HG03135 (cell line): Measurements from ENCODE around the gene PTPRD.
A peak's percentile ranks its signal among the peaks of the same experiment; 100 is the strongest.
"Not testable (repeated sequence)": the region's sequence is repeated elsewhere in the genome, so short reads cannot be mapped to it uniquely, and the experiment has no call there.

Experiments used
- ATAC-seq: cut with Tn5 transposase; IDR thresholded peaks from one replicate; pipeline ENCODE4 v1.9.1; 2021; ENCODE audit warnings: mild to moderate bottlenecking, moderate library complexity; ENCODE audit not compliant: unreplicated experiment

Gene PTPRD

GRCh38 chr9:10488937-10489336, 123.9 kb downstream of the PTPRD start:
- ATAC-seq = no peak

GRCh38 chr9:10479172-10479571, 133.6 kb downstream of the PTPRD start:
- no peak for ATAC-seq

GRCh38 chr9:10449201-10449617, 163.6 kb downstream of the PTPRD start:
- not testable (repeated sequence) for ATAC-seq

DNA sequence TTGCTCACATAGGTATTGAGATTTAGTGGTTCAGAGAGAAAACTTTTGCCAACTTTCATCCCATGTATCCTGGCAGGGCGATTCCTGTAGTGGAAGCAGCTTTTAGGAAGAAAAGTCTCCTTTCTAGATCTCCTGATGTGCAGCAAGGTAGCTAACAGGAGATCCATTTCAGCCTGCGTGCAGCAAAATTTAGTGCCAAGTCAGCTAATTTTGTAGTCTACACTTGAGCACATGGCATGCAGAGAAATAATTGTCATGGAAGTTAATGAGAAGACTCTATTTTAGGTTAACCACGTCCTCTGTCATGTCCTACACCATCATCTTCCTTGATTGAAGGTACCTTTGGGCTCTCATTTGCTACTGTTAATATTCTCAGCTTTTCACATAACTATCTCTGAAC, 165.8 kb downstream of the PTPRD start:
- no peak for ATAC-seq

GRCh38 chr9:10443868-10444204, 169.0 kb downstream of the PTPRD start:
- ATAC-seq = no peak

- no peak for ATAC-seq
Measured at GRCh38 chr9:10443181-10443867, 169.5 kb downstream of the PTPRD start.

DNA sequence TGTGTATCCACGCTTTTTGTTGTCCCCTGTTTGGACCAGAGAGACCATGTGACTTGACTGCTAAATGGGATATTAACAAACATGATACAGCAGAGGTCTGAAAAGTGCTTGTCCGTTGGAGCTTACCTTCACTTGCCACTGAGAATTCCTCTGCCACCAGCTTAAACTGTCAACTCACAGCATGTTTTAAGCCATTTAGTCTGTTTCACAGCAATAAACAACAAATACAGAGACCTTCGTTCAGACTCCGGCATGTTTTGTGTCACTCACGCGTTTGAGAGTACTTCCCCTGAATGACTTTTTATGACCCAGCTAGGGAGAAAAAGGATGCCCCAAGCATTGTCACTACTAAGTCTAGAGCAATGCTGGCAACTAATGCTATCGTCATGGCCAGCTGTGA, 173.8 kb downstream of the PTPRD start:
- no peak for ATAC-seq

GRCh38 chr9:10436756-10437155, 176.0 kb downstream of the PTPRD start:
- no peak for ATAC-seq

- no peak for ATAC-seq
Measured at GRCh38 chr9:10434412-10434811, 178.4 kb downstream of the PTPRD start.

GRCh38 chr9:10411272-10411671, 201.5 kb downstream of the PTPRD start:
- ATAC-seq = no peak

DNA sequence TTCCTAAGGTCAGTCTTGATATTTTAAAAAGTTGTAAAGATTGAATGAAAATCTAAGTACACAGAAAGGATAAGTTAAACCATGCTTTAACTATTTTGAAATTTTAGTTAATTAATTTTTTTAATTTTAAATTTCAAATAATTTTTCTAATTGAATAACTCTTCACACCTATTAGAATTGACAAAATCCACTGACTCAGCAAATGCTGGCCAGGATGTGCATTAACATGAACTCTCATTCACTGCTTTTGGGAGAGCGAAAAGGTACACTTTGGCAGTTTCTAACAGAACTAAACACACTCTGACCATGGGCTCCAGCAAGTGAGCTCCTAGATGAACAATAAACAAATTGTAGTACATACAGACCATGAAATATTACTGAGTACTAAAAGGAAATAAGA, 209.5 kb downstream of the PTPRD start:
- no peak for ATAC-seq

DNA sequence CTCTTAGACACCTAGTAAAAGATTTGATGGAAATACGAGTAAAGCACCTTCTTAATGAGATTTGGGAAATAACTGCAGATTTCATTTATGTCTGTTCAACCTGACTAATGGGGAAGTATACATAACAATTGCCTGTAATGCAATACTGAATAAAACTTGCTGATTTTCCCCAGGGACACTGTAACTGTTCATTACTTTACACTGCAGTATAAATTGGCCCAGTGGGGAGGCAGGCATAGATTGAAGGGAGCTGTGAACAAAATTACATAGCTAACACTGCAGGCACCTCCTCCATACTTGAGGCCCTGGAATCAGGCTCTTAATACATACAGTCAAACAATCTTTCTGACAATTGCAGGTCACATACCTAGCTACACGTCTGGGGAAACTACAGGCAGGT, 216.2 kb downstream of the PTPRD start:
- ATAC-seq = no peak

- ATAC-seq = no peak
Measured at GRCh38 chr9:10387282-10387681, 225.5 kb downstream of the PTPRD start.

DNA sequence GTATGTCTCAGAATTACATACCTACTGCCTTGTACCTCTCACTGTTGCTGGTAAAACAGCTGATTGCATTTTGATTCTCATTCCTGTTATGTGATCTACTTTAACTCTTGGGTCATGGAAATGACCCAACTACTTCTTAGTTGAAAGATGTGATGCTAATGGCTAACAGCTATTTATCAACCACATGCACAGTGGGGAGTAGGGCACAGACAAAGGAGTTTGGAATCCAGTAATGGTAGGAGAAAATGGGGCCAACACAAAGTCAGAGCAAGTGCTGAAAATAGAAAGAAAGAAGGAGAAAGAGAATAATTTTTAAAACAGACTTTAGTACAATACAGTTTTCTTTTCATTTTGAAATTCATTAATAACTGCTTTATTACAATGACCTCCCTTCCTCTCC, 241.0 kb downstream of the PTPRD start:
- ATAC-seq = no peak

DNA sequence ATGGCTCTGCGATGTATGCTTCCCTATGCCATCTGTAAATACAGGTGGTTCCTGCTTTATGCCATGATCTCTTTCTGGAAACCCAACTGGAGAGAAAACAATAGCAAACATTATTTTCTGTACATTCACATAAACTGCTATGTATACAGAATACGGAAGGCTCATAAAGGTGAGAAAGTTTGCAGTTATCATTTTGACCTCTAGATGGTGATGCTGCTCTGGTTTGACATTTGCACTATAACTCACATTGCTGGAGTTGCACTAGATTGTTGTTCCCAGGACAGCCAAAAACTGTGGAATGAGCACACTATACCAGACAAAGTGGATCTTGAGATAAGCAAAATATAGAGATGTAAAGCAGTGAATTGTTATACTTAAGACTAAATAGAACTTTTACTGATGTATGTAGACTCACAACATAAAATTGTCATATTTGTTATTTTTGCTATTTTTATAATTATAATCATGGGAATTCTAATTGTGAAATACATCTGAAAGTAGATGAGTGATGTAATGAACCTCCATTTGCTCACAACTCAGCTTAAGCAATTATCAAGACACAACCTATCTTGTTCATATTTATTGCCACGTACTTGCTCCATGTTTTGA, 246.5 kb downstream of the PTPRD start:
- ATAC-seq = peak; percentile 85

GRCh38 chr9:10354591-10354990, 258.2 kb downstream of the PTPRD start:
- no peak for ATAC-seq

DNA sequence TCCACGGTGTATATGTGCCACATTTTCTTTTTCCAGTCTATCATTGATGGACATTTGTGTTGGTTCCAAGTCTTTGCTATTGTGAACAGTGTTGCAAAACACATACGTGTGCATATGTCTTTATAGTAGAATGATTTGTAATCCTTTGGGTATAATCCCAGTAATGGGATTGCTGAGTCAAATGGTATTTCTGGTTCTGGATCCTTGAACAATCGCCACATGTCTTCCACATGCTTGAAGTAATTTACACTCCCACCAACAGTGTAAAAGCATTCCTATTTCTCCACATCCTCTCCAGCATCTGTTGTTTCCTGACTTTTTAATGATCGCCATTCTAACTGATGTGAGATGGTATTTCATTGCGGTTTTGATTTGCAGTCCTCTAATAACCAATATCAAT, 267.2 kb downstream of the PTPRD start:
- ATAC-seq = not testable (repeated sequence)

DNA sequence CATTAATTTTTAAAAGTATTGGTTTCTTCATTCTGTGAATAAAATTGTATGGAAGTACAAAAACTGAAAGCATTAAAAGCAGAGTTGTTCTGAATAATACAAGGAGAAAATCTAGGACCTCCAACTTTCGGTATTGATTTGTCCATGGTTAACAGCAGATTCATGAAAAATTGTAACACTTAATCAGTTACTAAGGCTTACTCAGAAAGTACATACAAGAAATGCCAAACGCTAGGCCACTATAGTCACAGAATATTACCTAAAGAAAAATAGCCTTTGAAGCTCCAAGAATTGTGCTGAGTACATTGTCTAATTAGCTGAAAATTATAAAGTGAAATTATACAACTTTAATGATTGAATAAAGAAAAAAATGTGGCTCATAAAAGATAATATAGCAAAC, 271.7 kb downstream of the PTPRD start:
- ATAC-seq = no peak

- no peak for ATAC-seq
Measured at GRCh38 chr9:10339152-10339551, 273.6 kb downstream of the PTPRD start.

GRCh38 chr9:10331157-10331556, 281.6 kb downstream of the PTPRD start:
- ATAC-seq = no peak

- no peak for ATAC-seq
Measured at GRCh38 chr9:10282084-10282483, 330.7 kb downstream of the PTPRD start.

DNA sequence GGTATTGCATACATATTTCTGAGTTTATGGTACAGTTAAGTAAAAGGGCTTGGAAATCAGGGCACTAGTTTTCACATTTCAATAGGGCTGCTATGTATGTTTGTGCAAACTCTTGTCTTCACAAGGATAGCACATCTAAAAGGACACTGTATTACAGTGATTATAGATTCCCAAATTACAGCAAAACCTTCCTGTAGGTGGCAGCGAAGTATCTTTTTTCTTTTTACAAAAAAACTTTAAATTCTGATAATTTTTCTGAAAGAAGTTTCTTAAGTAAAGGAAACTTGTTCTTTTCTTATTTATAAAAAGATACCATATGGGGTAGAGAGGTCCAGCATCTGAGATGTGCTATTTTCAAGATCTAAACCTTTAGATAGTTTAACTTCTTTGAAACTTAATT, 337.8 kb downstream of the PTPRD start:
- no peak for ATAC-seq

- no peak for ATAC-seq
Measured at GRCh38 chr9:10274175-10274574, 338.6 kb downstream of the PTPRD start.
